GM19328 (cell line): ENCODE results near the gene ATF7.
A peak's percentile ranks its signal among the peaks of the same experiment; 100 is the strongest.

Experiments
- ATAC-seq: cut with Tn5 transposase; IDR thresholded peaks from one replicate; pipeline ENCODE4 v1.9.1; 2021; ENCODE audit warnings: mild to moderate bottlenecking, moderate library complexity; ENCODE audit not compliant: unreplicated experiment

The ATF7 gene

DNA sequence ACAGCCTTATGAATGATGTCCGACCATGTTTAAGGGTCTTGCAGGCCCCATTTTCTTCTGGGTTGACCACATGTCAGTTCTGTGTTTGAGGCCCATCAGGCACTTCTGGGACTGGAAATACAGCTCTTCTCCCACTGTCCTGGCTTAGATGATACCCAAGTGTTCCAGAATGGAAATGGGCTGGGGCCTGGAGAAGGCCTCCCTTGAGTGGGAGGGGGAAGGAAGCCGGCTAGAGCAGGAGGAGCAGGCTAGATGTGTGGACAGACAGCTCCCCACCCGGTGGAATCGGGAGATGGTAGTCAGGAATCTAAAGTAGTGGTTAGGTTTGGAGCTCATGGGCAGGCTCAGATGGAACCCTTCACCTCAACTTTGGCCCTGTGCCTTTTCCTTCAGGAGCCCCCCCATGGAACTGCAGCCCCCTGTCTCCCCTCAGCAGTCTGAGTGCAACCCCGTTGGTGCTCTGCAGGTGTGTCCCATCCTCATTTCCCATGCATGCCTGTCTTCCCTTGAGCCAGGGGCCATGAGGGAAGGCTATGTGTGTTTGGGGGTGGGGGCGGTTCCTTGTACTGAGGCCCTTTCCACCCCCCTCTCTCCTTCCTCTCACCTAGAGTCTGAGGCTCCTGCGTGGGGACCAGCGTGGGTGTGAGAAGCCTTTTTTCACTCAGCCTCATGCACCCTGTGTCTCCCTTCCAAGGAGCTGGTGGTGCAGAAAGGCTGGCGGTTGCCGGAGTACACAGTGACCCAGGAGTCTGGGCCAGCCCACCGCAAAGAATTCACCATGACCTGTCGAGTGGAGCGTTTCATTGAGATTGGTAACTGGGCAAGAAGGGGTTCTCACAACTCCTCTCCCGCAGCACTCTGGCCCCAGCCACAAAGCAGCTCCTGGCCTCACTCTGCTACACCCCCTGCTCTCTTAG, 121.9 kb downstream of the ATF7 start:
- ATAC-seq = no peak

DNA sequence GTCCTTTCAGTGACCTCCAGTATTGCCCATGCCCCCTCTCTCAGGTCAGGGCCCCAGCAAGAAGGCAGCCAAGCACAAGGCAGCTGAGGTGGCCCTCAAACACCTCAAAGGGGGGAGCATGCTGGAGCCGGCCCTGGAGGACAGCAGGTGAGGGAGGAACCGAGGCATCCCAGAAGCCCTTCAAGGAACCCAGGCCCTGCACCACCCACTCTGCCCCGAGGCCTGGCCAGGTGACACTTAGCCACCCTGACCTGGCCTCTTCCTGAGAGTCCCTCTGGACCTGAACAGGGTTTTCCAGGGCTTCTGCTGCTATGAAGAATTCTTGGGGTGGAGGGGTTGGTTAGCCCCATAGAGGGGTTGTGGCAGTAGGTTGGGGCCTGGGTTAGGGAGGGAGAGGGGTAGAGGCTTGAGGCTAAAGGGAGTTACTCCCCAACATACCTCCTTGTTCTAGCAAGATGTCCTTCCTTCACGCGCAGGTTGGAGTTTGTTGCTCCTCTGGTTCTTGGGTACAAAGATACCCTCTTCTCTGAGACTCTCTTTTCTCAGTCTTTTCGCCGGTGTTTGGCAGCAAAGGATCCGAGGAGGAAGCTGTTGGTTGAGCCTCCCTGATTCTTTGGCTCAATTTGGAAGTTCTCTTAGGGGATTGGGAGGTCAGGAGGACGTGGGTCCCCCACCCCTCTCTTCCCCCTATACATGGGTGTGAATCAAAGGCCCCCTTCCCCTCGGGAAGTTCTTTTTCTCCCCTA, 123.0 kb downstream of the ATF7 start:
- no peak for ATAC-seq

DNA sequence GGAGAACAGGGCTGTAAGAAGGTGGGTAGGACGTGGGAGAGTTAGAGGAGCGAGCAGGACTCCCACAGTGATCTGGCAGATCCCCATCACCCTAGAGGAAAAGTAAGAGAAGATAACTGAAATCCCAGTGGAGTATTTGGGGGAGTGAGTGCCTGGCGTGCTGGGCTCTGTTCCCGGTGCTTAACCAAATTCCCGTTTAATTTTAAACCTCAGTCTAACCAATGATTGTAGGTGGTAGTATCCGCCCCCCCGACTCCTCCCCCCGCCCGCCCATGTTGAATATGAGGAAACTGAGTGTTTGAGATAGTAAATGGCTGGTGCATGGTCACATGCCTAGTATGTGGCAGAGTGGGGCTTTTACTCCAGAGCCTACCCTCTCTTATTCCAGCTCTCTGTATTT, 123.9 kb downstream of the ATF7 start:
- no peak for ATAC-seq

DNA sequence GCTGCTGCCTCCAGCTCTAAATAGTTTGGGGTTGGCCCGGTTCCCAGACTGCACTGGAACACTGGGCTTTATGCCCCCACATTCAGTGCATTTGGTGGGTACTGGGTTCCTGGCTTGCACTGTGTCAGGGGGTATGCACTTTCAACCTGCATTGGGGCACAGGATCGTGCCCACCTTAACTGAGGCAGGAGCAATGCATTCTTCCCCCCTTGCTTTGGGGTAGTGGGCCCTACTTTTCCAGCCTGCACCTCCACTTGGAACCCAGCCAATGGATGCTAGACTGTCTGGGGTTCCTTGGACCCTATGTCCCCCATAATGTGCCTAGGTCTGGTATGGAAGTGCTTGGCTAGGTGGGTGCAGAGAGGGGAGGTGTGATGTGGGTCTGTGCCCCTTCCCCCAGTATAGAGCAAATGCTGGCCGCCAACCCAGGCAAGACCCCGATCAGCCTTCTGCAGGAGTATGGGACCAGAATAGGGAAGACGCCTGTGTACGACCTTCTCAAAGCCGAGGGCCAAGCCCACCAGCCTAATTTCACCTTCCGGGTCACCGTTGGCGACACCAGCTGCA, 124.5 kb downstream of the ATF7 start:
- no peak for ATAC-seq

DNA sequence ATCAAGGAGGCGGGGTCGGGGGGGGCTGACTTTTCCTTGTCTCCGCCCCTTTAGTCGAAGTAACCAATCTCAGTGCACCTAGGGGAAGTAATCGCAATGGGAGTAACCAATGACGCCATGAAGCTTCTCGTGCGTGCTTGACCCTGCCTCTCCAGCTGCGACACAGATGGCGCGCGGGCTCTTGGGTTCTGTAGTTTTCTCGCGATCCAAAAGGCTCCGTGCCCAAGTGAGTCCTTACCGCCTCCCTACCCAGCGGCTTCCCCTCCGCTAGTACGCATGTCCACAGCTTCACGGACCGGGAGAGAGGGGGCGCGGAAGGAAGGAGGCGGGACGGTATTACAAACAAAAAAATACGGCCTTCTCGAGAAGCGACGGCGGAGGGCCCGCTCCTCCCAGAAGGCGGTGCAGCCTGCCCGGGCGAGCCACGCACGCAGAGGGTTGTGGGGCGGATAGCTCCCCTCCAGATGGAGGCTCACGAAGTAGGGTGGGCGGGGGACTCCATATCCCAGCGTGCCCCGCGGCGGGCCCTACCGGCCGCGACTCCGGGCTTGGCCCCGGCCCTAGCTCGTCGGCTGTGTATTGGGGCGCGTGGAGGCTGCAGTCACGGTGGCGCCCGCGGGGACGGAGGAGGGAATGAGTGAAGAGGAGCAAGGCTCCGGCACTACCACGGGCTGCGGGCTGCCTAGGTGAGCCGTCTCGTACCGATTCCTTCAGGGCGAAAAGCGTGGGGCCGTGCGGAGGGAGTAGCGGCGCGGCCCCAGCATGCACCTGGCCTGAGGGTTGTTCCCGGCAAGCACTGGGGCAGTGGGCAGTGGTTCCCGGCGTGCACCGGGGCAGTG, 125.2 kb downstream of the ATF7 start, which contains the start of gene TARBP2:
Gene TARBP2 (plus strand): TSS at position 508 of the 839 bp plus-strand sequence. CDS start 126 bp downstream, at position 634.
- ATAC-seq = peak; percentile 63

DNA sequence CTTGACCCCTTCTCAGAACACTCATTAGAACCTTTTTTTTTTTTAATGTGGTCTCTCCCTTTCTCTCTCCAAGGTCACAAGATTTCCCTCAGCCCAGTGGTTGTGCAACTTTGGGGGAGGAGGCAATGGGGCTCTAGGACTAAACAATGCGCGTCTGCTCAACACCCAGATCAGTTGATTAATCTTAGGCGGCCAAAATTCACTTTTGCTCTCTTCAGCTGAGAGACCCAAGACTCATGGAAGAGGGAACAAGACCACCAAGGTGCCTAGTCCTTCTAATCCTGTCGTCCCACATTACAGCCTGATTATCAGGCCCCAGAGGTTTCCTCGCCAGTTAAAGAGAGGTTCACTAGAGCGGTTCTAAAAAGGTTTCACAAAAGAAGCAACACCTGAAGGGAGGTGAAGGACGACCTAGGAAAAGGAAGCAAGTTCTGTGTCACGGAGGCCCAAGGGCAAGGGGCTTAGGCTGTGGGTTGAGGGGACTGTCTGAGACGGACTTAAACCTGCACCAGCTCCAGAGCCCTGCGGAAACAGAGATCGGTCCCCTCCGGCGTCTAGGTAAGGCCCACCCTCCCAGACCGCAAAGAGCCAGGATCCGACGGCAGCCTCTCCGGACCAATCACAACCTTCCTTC, 125.9 kb downstream of the ATF7 start:
- ATAC-seq = no peak

DNA sequence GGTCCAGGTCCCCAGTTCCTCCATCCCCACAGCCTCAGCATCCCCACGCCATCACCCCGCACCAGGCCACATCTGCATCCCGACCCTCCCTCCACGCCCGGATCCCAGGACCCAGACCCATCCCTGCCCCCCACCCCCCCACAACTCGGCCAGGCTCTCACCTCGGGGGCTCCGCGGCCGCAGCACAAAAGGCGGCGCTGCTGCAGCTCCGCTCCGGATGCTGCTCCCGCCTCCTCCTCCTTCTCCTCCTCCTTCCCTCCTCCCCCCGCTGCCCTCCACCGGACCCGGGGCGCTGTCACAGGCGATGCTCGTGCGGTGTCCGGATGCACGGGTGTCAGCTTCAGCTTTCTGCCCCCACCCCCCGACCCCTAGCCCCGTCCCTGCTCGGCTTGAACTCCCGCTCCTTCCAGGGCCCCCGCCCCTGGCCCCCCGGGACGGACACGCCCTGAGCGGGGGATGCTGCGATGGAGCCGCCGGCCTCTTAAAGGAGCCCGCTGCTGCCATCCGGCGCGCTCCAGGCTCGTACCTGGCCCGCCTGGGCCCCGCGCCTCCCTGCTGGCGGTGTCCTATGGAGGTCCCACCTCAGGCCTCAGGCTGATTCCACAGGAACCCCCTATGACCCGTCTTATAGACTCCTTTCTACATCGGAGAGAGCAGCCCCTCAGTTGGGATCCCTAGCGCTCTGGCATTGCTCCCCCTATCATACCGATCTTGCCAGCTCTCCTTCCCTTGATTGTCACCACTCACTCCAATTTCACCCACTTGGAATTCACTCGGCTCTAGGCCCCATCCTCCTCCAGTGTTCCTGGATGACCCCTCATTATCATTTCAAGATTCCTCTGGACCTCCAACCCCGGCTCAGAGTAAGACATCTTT, 126.7 kb downstream of the ATF7 start, which contains the start of gene MAP3K12:
Gene MAP3K12 (minus strand): TSS at position 193 of the 876 bp plus-strand sequence. CDS start 12,067 bp downstream, outside the sequence.
- ATAC-seq = no peak

DNA sequence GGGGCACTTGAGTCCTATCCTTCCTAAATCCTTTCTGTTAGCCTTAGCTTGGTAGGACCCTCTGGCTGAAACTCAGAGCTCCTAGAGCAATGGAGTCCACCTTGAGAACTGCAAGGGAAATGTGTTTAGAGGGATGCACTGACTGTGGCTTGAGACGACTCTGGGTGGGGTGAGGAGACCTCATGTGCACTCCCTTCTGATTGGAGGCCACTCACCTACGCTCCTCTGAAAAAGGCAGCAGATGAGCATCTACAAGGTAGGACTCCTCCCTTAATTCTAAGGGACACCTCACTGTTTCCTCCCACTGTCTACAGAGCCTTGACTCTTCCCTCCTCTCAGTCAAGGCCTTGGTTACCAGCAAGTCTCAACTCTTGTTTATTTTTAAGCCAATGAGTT, 127.9 kb downstream of the ATF7 start:
- no peak for ATAC-seq

DNA sequence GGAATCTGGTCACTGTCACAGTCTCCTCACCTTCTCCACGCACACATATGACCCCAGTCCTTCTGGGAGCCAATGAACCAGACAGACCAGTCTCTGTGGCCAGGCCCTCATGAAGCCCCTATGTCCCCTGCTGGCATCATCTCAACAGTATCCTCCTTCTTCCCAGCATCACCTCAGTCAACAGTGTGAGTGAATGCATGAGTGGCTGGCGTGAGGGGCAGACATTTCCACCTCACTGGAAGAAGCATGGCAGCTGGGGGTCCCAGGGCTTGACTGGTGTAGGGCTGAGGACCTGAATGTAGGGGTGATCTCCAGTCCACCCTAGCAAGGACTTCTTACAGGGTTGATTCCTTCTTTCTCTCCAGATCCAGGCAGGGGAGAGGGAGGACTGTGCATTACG, 128.7 kb downstream of the ATF7 start:
- ATAC-seq = no peak

DNA sequence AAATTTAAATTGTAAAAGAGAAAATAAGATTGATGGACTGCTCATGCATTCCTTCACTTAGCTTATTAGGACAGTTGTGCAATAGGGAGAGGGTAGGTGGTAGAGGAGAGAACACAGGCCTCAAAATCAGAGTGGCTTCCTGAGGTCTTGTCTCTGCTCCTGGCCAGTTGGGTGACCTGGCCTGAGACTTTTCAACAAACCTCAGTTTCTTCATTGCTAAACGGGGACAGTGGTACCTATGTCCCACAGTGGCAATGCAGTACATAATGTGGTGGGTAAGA, 129.5 kb downstream of the ATF7 start:
- ATAC-seq = no peak

DNA sequence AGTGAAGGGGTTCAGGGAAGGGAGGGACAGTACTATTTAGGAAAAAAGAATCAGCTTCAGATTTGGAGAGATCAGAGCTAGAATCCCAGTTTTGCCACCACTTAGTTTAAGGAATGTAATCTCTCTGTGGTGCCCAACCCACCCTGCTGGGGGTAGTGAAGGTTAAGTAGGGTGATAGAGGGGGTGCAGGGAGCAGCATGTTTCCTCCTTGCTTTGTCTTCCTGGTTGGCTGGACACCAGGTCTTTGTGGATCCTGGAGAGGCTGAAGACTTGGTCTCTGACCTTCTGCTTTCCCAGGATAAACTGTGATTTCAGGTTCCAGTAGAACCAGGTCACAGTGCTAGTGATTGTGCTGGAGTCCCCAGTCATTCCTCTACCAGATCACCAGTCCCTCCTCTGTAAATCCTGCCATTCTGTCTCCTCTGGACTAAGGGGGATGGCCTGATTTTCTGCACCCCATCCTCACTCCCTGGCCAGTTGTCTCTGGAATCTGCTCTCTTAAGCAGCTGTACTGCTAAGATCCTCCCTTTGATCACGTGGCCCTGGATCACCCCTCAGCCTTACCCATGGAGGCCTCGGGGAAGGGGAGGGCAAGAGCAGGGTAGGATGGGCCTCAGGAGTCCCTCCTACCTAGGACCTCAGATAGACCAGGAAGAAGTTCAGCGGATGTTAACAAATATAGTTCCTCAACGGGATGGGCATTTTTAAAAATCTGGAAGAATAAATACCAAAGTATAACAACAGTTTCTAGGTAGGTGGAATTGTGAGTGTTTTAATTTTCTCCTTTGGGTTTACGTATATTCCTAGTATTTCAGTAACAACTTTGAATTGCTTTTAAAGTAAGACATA, 130.1 kb downstream of the ATF7 start:
- ATAC-seq = no peak

DNA sequence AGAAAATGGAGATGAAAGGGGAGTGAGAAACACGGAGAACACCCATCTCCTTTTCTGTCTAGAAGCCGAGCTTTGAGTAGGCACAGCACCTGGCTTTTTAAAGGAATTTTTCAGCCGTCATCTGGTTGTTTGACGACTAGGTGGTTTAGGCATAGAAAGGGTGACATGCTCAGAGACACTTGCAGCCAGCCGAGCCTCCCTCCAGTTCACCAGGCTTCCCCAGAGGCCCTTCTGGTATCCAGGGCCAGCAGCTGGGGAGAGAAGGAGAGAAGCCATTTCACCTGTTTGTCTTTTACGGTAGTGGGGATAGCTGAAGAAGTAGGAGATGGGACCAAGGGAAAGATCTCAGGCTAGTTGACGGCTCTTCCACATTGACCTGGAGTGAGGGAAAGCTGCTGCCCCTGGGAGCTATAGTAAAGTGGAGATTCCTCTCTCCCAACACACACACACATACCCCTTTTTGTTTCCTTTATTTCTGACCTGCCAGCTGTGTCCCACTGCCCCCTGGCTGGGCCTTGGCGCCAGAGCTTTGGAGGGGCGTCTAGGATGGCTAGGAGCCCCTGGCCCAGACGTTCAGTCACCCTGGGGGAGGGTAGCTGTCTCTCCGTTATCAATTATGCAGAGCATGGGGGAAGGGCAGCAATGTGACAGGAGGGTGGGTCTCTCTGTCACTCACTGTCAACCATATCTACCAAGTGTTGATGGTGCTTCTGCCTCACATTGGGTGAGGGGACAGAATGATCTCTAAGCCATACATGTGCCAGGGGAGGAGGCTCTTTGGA, 132.4 kb downstream of the ATF7 start:
- no peak for ATAC-seq

DNA sequence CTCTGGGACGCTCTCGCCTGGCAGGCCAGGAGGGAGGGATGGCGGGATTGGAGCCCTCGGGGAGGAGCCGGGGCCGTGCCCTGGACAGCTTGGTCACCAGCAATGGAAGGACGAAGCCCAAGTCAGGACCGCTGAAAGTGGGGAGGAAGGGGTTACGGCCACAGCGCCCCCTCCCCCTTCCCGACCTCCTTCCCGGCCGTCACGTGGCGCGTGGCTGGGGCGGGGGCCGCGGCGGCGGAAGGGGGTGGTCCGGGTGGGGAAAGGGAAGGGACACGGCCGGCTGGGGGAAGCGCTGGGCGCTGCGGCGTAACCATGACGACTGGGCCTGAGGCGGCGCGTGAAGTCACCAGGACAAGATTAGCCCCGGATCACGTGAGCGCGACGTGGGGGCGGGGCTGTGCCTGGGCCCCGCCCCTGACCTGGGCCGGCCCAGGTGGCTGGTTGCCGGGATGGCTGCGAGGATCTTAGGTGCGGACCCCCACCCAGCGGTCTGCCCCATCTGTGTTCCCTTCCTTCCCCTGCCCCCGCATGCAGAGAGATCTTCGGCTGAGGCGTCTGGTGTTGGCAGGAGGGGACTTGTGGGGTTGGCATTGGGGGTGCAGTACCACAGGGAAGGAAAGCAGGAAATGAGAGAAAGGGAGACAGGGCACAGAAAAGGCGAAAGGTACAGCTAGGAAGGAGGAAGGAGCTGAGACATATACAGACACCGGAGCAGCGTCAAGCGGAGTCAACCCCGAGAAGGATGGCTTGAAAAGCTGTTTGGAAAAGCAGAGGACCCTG, 133.2 kb downstream of the ATF7 start:
- peak; percentile 92 for ATAC-seq

DNA sequence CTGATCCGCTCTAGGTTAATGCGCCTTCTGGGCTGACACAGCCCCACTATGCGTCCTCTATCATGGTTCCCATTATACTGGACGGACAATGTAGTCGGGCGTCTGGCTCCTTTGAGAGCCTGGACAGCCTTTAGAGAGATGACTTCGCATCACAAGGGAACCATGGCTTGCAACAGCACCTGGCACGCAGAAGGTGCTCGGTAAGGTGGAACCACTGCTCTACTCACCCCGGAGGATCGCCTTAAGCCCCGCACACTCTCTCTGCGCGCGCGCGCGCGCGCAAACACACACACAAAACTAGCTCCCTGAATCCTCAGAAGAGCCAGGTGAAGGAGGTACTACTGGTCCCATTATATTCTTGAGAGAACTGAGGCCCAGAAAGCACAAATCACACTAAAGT, 134.0 kb downstream of the ATF7 start:
- no peak for ATAC-seq

DNA sequence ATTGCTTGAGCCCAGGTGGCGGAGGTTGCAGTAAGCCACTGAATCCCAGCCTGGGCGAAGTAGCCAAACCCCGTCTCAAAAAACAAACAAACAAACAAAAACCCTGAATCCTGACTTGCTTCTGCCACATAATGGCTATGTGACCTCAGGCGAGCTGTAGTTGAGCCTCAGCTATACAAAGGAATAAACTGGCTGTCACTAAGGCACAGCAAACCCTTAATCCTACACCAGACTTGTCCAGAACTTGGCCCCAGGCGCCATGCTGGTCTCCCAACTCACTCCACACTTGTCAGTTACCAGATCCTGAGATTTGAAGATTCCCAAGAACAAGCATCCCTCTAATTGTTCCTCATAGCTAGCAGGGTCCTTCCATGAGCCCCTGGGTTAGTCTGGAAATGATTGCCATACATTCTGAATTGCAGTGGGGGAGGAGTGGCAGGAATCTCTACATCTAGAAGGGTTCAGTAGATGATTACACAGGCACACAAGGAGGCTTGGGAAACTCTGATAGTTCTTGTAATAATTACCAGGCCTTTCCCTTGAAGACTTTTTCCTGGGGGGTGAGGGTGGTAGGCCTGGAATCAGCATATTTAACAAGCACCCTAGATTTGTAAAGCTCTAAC, 136.8 kb downstream of the ATF7 start:
- ATAC-seq = no peak

DNA sequence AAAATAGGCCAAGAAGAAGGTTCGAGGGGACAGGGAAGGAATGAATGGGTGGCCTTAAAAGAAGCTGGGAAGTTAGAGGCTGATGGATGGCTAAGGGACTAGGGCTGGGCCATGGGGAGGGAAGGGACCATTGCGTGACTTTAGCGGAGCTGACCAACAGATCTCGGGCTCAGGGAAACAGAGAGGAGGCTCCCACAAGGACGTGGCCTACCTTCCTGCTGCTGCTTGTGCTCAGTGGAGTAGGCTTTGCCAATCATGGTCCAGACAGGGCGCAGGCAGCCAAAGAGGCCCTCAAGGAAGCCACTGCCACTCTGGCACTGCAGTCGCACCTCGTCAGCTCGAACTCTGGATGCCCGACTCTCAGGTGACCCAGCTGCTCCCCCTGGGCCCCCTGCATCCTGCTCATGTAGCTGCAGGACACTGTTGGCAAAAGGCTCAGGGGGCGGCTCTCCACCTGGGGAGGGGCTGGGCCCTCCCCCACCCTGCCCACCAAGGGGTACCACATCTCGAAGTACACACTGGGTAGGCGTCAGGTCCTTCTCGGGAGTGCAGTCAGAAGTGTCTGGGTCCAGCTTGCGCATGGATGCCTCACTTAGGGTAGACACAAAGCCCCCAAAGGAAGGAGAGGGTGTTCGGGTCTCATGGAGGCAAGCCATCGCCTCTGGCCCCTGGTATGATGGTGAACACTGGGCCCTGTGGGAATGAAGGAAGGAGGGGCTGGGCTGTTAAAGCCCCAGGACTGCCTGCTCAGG, 139.3 kb downstream of the ATF7 start:
- no peak for ATAC-seq
